Heart left ventricle (tissue), 16 donors: ENCODE measurements around the gene VKORC1L1. TPM values are rescaled to one million over a fixed set of nuclear protein-coding genes. Genes with fewer than 3 reads are reported as not detected.
"Not testable (repeated sequence)": the region's sequence is repeated elsewhere in the genome, so short reads cannot be mapped to it uniquely, and the experiment has no call there.

Experiments used
- ATAC-seq, 4 donors: fragments of 200-7000 bp; cut with Tn5 transposase; one replicate each; pipeline ENCODE4 v1.9.1; 2020 to 2022; ENCODE audit warnings: moderate library complexity in 4 of 4, mild to moderate bottlenecking in 3 of 4, moderate number of reproducible peaks in 1 of 4
- DNase-seq, 5 donors: peaks; one replicate each; pipeline ENCODE4 v3.0.0-alpha.2; 2020
- H3K27ac ChIP-seq, 12 donors: fragments of 200-600 bp; sonication (generic) in 4 of 12; one replicate each; pipeline versions ENCODE4 v1.5.0 to v1.8.0; 2016 to 2022; ENCODE audit warnings: mild to moderate bottlenecking in 2 of 12
- H3K27me3 ChIP-seq, 9 donors: fragments of 200-600 bp; sonication (generic) in 2 of 9; one replicate each; pipeline versions ENCODE4 v1.5.1 to v1.8.0; 2016 to 2022; ENCODE audit warnings: mild to moderate bottlenecking in 3 of 9
- H3K36me3 ChIP-seq, 9 donors: fragments of 200-600 bp; sonication (generic) in 2 of 9; one replicate each; pipeline versions ENCODE4 v1.5.0 to v1.8.0; 2018 to 2022; ENCODE audit warnings: mild to moderate bottlenecking in 2 of 9
- H3K4me1 ChIP-seq, 12 donors: fragments of 200-600 bp; sonication (generic) in 4 of 12; one replicate each; pipeline versions ENCODE4 v1.5.0 to v1.8.0; 2016 to 2022; ENCODE audit warnings: mild to moderate bottlenecking in 3 of 12
- H3K4me3 ChIP-seq, 12 donors: fragments of 200-600 bp; sonication (generic) in 4 of 12; one replicate each; pipeline versions ENCODE4 v1.5.0 to v1.8.0; 2017 to 2022; ENCODE audit warnings: mild to moderate bottlenecking in 9 of 12, moderate library complexity in 4 of 12
- H3K9me3 ChIP-seq, 12 donors: fragments of 200-600 bp; sonication (generic) in 4 of 12; one replicate each; pipeline versions ENCODE4 v1.5.0 to v1.8.0; 2016 to 2022; ENCODE audit warnings: mild to moderate bottlenecking in 1 of 12
- CTCF ChIP-seq, 12 donors: fragments of 200-600 bp; sonication (generic) in 4 of 12; IDR thresholded peaks; one replicate each; pipeline versions ENCODE4 v1.5.0 to v1.8.0; 2018 to 2022; ENCODE audit warnings: antibody characterized with exemption in 12 of 12, mild to moderate bottlenecking in 5 of 12
- POLR2A ChIP-seq, 2 donors: fragments of 450-650 bp; IDR thresholded peaks; one replicate each; pipeline ENCODE4 v1.6.1; 2017; ENCODE audit warnings: antibody characterized with exemption in 2 of 2, mild to moderate bottlenecking in 2 of 2, moderate library complexity in 2 of 2
- WGBS, 4 donors: extraction: QIAGEN DNeasy Blood & Tissue Kit in 2 of 4; methylation state at CpG; one replicate each; pipeline versions ENCODE4 v1.1.5 to v1.1.7; 2013 to 2018; 5-methylcytosine and 5-hydroxymethylcytosine counted together
- intact Hi-C, 10 donors: fragments of 100-400 bp; cut with DNase I; formaldehyde crosslinking; loops; one replicate each; pipeline versions ENCODE4 v1.11.1 to v1.14.2; 2022
- polyA plus RNA-seq, 2 donors: library from polyadenylated mRNA; stranded (reverse); fragments of 200-250 nt; gene quantifications; one replicate each; pipeline ENCODE4 v1.2.3, GENCODE V29; 2013
- total RNA-seq, 9 donors: library from RNA; depleted of rRNA in 2 of 9; stranded (reverse); fragments of >200 nt in 2 of 9; fragmentation: NEBNext Ultra II Directional in 3 of 9; extraction: Animal tissue kit (Norgen Biotek cat#: 25700) in 3 of 9; gene quantifications; one replicate each; pipeline versions ENCODE4 v1.1.0 to v1.2.4, GENCODE V29; 2016 to 2023
- donor health status: ischemic (EF 13 %, LVEDD 7.1; RV severe dilation, severe dysfunction).
- donor health status: healthy with polysubstance abuse.
- donor health status: DM: no; HTN: yes; CAD: no.
- donor health status: DM: no; HTN: no; CAD: no.
- donor health status: ischemic (EF 25% LVEDD 6.9; RV normal size, moderate dysfunction).
- donor health status: ischemic (EF 25% LVEDD 5.7; RV mildly dilated, moderate dysfunction).
- donor health status: healthy.
- donor health status: DM: yes; HTN: yes; CAD: no.
- donor health status: ischemic (EF 35%, LVEDD 5.7; RV mildly dilated, moderate dysfunction).
- donor health status: nonischemic (EF 11% LVEDD 7.7; RV severe dilation, severe dysfunction).
- donor health status: DM: yes; HTN: yes; CAD: no.
- donor health status: PGD.
- donor health status: ischemic (EF 29% LVEDD 5.4; RV normal size, mild dysfunction).
- donor health status: nonischemic (EF 23%, LVEDD 6.1; RV moderate dilation, normal function).

VKORC1L1 gene
- total and polyA plus RNA-seq, 11 donors, result 5.0 to 24.9 (median 18.6) TPM

DNA sequence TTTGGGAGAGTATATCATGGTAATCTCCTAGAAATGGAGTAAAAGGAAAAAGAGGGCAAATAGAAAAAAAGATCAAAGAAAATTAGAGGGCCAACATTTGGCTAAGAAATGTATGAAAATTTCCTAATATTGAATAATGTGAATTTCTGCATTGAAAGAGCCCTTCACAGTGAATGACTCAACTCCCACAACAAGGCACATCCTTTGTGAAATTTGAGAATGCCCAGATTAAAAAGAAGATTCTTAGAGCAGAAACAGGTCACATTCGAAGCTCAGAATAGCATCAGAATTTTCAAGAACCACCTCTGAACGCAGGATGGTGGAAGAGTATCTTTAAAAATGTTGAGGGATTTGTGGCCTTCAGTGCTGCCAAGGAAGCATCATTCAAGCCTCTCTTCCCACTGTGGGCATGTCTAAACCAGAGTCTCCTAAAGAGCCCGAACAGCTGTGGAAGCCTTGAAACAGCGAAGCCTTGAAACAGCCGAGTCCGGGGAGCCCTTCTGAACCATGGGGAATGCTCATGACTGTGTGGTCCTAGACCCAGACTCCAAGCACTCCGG lies 65.5 kb downstream of the VKORC1L1 start:
- Histone ChIP-seq H3K36me3 (peaks cover 0 to 5% (median 0%) of the 10 kb centered on the region in 9 donors), H3K4me1 (peaks cover 0 to 10% (median 0%) of the 10 kb centered on the region in 12 donors), H3K27me3 (no peaks in the 10 kb centered on the region), H3K4me3 (no peak overlapping the region), H3K9me3 (peaks cover 0 to 17% (median 0%) of the 10 kb centered on the region in 12 donors), H3K27ac (no peak overlapping the region)
- no peak for DNase-seq
- intact Hi-C loops, result no loop called here
- TF ChIP-seq CTCF (IDR thresholded peaks at IDR 0.05), result no peak
- TF ChIP-seq POLR2A (IDR thresholded peaks at IDR 0.05), result no peak
- WGBS, 4 donors, result 95 to 97% (median 96%) methylated on average over 7 of the region's 7 CpGs
- ATAC-seq, result no peak

DNA sequence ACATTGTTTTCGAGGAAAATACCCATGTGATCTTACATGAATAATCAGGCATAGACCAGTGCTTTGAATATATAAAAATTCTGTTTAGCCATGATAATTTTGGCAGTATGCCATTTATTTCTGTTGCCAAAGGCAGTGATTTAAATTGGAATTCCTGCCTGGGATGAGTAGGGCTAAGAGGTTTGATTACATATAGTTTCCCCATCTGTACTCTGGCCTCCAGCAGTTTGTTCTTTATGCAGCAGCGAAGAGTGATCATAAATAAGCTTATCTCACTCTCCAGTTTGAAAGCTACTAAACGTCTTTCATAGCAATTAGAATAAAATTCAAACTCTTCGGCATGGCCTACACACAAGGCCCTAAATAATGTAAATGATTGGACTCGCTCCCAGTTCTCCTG lies 72.9 kb downstream of the VKORC1L1 start:
- H3K36me3 ChIP-seq, H3K4me3 ChIP-seq, H3K27ac ChIP-seq, H3K9me3 ChIP-seq, intact Hi-C loops, ATAC-seq, H3K27me3 ChIP-seq, DNase-seq, H3K4me1 ChIP-seq: not testable (repeated sequence)
- 64 to 86% (median 81%) methylated on average over 1 of the region's 5 CpGs for WGBS, 4 donors

- Histone ChIP-seq H3K9me3 (no peaks in the 10 kb centered on the region), H3K36me3 (no peaks in the 10 kb centered on the region), H3K27me3 (no peaks in the 10 kb centered on the region), H3K4me3 (no peak overlapping the region), H3K27ac (no peak overlapping the region), H3K4me1 (peaks cover 0 to 5% (median 0%) of the 10 kb centered on the region in 12 donors)
- DNase-seq (no peak), ATAC-seq (no peak)
- 65 to 82% (median 74%) methylated on average over 4 of the region's 4 CpGs for WGBS, 4 donors
- intact Hi-C loops, result no loop called here
- TF ChIP-seq CTCF (IDR thresholded peaks at IDR 0.05), result no peak
- no peak for TF ChIP-seq POLR2A (IDR thresholded peaks at IDR 0.05)
Observed at GRCh38 chr7:65946904-65947303, 74.0 kb downstream of the VKORC1L1 start.

DNA sequence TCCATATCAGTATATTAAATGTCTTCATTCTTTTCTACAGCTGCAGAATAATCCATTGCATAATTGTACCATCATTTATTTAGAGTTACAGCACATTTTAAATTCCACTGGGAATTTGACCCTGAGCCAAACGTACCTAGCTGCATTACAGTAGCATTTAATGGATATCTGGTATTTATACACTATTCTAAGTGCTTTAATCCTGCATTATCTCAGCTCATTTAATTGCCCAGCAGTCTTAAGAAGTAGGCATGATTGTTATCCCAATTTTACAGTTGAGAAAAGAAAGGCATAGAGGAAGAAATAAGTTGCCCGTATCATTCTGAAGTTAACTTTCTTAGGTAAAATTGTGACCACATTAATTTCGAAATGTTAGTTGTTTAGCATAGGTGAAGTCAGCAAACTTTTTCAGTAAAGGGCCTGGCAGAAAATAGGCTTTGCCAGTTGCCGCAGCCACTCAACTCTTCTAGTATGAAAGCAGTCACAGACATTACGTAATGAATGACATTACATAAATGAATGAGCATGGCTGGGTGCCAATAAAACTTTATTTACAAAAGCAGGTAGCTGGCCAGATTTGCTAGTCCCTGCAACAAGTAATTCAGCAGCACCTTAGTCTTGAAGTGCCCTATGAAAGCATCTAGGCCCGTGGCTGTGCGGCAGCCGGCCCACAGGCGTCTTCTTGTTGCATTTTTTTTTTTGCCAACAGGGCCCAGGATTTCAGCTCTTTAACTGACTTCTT lies 79.1 kb downstream of the VKORC1L1 start:
- no peaks in the 10 kb centered on the region for H3K27me3 ChIP-seq
- no peak overlapping the region for H3K27ac ChIP-seq
- TF ChIP-seq POLR2A (IDR thresholded peaks at IDR 0.05) (no peak), CTCF (IDR thresholded peaks at IDR 0.05) (no peak)
- intact Hi-C loops, result no loop called here
- no peaks in the 10 kb centered on the region for H3K9me3 ChIP-seq
- H3K36me3 ChIP-seq, result peaks cover 0 to 37% (median 30%) of the 10 kb centered on the region in 9 donors
- peaks cover 0 to 2% (median 0%) of the 10 kb centered on the region in 12 donors for H3K4me1 ChIP-seq
- no peak for DNase-seq
- WGBS, 4 donors, result 88 to 91% (median 91%) methylated on average over 9 of the region's 9 CpGs
- H3K4me3 ChIP-seq, result no peak overlapping the region
- no peak for ATAC-seq
